Measurements from ENCODE around the gene FASTKD3.
A peak's percentile ranks its signal among the peaks of the same experiment; 100 is the strongest.
"Not testable (repeated sequence)": the region's sequence is repeated elsewhere in the genome, so short reads cannot be mapped to it uniquely, and the experiment has no call there.

FASTKD3 gene, protein sequence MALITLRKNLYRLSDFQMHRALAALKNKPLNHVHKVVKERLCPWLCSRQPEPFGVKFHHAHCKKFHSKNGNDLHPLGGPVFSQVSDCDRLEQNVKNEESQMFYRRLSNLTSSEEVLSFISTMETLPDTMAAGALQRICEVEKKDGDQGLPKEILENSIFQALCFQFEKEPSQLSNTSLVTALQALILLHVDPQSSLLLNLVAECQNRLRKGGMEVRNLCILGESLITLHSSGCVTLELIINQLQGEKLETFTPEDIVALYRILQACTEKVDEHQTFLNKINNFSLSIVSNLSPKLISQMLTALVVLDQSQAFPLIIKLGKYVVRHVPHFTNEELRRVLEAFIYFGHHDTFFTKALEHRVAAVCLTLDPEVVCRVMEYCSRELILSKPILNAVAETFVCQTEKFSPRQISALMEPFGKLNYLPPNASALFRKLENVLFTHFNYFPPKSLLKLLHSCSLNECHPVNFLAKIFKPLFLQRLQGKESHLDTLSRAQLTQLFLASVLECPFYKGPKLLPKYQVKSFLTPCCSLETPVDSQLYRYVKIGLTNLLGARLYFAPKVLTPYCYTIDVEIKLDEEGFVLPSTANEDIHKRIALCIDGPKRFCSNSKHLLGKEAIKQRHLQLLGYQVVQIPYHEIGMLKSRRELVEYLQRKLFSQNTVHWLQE

DNA sequence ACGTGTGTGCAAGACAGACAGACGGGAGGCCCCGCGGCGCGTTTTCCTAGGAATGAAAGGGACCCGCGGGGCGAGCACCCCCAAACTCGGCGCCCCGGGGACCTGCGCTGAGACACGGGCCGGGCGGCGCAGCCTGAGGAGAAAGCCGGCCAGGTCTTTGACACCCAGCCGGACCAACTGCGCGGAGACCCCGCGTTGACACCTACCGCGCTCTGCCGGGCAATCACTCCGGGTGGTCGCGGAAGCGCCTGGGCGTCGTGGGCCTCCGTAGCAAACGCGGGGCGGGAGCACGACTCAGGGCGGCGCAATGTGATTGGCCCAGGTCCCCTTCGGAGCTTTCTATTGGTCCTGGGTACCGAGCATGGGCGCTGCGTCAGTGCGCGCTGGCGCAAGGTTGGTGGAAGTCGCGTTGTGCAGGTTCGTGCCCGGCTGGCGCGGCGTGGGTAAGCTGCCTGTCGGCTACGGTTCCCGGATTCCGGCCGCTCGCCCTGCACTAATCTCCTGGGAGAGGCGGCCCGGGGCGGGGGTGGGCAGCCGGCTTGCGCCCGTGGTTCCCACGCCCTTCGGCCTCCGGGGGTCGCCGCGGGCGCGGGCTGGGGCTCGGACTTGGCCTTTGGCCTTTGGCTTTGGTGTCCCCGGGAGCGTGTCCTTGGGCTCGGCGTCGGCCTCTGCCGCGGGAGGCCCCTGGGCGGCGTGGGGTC, at the start of gene FASTKD3, which contains the start of gene MTRR:
FASTKD3 (minus strand) TSS at position 259 of the 701 bp plus-strand sequence. CDS start 948 bp downstream, outside the sequence.
MTRR (plus strand) TSS at position 376 of the 701 bp plus-strand sequence. CDS start 1,647 bp downstream, outside the sequence.
- DNase-seq (ENCODE audit: low spot score): peak; percentile 92

DNA sequence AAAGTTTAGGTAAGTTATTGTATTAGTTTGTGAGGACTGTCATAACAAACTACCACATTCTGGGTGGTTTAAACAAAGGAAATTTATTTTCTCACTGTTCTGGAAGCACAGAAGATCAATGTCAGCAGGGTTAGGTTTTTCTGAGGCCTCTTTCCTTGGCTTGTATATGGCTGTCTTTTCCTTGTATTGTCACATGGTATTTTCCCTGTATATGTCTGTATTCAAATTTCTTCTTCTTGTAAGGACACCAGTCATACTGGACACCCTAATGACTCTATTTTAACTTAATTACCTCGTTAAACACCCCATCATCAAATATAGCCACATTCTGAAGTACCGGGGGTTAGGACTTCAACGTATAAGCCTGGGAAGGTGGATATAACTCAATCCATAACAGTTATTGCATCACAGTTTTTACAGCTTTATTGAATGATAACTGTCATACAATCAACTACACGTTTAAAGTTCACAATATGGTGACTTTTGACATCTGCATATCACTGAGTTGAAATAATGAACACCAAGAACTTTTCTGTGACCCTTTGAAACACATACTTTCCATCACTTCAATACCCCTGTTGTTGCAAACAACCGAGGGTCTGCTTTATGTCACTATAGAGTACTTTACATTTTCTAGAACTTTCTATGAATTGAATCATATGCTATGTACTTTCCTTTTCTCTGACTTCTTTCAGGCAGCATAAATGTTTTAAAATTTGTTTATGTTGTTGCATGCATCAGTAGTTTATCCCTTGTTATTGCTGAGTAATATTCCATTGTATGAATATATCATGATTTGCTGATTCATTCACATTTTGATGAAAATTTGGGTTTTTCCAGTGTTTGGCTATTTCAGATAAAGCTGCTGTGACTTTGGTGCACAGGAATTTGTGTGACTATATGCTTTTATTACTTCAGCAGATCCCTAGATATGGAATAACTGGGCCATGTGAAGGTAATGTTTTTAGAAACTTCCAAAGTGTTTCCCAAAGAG, 48.6 kb upstream of the FASTKD3 start:
- DNase-seq (ENCODE audit: low spot score): no peak

DNA sequence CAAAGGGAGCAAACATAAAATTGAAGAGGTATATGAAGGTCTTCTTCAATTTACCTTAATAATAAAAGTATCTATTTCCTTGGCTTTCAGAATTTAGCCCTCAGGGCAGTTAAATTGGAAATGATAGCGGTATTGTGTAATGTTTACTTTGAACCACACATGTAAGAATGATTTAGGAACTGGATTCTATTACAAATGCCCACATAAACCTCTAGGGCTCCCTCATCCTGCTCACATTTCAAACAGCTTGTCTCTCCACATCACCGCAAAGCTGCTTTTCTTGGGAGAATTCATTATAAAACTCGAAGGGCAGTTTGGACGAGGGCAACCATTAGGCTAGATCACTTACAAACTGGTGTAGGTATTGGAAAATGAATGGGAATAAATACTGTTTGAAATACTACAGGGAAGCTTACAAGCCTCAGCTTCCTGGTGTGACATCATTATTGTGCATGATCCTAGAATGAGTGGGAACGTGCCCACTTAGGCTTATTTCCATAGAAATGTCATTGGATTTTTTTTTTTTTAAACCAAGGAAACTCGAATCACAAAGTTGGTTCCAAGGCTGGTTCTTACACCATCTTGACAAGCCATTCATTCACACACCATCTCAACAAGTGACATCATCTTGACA, 47.5 kb upstream of the FASTKD3 start:
- no peak for DNase-seq (ENCODE audit: low spot score)

DNA sequence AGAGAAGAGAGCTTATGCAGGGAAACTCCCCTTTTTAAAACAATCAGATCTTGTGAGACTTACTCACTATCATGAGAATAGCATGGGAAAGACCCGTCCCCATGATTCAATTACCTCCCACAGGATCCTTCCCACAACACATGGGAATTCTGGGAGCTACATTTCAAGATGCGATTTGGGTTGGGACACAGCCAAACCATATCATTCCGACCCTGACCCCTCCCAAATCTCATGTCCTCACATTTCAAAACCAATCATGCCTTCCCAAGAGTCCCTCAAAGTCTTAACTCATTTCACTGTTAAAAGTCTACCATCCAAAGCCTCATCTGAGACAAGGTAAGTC, 42.6 kb upstream of the FASTKD3 start:
- DNase-seq (ENCODE audit: low spot score): not testable (repeated sequence)

DNA sequence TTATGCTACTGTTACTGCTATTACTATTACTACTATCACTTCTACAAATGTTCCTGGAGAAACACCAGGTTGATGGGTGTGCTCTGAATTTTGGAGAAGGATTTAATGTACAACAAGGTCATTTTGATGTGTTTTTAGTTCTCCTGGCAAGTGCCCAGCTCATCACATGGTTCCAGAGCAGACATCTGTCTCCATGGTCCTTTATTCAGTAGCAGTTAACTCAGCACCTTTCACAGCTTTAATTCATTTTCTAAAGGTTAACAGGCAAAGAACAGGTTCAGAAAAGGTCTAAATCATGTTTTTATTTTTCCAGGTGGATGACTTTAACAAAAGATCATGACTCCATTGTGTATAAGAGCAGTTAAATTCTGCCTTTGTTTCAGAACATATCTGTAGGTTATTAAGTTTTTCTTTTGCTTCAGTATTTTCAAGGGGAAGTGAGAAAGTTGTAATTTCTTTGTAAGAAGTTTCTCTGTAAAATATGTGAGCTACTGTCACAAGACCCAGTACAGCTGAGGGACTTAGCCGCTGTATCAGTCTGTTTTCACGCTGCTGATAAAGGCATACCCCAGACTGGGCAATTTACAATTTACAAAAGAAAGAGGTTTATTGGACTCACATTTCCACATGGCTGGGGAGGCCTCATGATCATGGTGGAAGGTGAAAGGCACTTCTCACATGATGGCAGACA, 42.1 kb upstream of the FASTKD3 start:
- no peak for DNase-seq (ENCODE audit: low spot score)

DNA sequence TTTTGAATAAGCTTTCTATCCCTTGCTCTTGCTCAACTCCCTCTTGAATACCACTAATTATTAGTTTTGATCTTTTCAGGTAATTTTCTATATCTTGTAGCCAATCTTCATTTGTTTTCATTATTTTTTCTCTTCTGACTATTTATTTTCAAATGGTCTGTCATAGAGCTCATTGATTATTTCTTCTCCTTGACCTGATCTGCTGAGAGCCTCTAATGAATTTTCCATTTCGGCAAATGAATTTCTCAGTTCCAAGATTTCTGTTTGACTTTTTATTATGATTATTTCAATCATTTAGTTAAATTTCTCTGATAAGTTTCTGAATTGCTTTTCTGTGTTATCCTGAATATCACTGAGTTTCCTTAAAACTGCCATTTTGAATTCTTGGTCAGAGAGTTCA, 39.5 kb upstream of the FASTKD3 start:
- DNase-seq (ENCODE audit: low spot score): no peak

DNA sequence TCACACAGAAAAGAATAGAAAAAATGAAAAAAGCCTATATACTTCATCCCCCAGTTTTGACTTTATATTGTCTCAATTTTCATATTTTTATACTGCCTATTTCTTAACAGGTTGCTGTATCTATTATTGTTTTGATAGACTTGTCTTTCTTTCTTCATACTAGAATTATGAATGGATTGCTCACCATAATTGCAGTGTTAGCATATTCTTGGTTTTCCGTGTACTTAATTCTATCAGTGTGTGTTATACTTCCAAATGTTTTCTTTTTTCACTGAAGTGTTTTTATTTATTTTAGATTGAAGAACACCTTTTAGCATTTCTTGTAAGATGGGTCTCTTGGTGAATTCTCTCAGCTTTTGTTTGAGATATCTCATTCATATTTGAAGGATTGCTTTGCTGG, 38.8 kb upstream of the FASTKD3 start:
- DNase-seq (ENCODE audit: low spot score): no peak

DNA sequence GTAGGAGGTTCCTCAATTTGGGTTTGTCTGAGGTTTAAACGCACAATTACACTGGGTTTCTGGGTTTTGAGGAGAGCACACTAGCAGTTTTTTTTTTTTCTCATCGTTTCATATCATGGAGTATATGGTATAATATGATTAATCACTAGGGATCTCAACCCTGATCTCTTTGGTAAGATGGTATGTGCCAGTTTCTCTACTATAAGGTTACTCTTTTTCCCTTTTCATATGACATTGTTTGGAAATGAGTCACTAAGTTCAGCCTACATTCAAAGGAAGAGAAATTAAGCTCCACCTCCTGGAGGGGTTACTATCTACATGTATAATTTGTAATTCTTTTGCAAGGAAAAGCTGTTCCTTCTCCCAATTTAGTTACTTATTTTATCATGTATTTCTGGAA, 35.3 kb upstream of the FASTKD3 start:
- DNase-seq (ENCODE audit: low spot score): no peak

DNA sequence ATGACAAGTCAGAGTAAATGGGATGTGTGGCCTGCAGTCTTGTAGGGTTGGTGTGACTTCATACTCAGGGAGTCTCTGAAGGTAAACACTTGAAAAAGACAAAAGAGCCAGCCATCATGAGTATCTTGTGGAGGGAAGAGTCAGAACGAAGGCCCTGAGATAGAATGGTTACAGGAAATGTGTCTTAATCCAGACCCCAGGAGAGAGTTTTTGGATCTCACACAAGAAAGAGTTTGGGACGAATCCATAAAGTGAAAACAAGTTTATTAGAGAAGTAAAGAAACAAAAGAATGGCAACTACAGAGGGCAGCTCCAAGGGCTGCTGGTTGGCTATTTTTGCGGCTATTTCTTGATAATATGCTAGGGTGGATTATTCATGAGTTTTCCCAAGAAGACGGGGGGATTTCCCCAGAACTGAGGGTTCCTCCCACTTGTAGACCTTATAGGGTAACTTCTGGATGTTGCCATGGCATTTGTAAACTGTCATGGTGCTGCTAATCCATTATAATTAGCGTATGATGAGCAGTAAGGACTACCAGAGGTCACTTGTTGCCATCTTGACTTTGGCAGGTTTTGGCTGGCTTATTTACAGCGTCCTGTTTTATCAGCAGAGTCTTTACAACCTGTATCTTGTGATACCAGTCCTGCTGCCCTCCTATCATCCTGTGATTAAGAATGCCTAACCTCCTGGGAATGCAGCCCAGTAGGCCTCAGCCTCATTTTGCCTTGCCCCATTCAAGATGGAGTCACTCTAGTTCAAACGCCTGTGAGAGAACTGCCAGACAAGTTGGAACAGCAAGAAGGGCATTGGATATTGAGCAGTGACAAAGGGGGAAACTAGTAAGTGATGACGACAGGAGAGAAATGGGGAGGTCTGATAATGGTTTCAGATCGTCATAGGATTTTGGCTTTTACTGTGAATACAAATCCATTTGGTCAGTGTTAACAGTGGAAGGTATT, 34.1 kb upstream of the FASTKD3 start:
- DNase-seq (ENCODE audit: low spot score): no peak

DNA sequence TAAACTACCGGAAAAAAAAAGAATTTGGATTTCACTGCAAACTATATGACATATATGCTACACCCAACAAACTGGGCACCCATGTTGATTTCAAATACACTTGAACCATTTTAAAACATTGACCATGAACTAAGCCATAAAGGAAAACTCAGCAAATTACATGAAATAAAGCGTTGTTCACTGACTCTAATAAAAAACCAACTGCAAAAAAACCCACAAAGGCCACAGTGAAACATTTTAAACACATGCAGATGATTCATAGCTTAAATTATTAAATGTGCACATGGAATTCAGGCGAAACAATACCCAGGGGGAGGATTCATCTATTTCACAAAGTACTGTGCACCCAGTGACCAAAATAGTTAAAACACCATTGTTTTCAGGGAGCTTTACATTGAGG, 33.4 kb upstream of the FASTKD3 start:
- DNase-seq (ENCODE audit: low spot score): no peak

DNA sequence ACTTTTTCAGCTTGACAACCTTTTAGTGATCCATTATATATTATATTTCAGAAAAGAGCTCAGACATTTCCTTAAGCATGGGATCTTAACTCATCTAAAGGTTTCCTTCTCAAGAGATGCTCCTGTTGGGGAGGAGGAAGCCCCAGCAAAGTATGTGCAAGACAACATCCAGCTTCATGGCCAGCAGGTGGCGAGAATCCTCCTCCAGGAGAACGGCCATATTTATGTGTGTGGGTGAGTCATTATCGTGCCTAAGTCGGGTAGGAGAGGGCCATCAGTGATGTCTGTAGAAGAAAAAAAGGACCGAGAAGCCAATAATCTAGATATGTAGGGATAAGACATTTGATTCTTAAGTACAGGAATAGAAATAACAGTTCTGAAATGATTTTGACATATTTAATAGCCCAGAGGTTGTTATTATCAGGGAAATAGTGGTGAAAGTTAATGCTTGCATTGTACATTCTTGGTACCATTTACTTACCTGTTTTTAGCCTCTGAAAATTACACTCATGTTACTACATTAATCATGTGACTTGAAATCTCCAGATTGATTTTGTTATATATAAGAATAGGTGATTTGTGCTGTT, 28.3 kb upstream of the FASTKD3 start:
- DNase-seq (ENCODE audit: low spot score): no peak

DNA sequence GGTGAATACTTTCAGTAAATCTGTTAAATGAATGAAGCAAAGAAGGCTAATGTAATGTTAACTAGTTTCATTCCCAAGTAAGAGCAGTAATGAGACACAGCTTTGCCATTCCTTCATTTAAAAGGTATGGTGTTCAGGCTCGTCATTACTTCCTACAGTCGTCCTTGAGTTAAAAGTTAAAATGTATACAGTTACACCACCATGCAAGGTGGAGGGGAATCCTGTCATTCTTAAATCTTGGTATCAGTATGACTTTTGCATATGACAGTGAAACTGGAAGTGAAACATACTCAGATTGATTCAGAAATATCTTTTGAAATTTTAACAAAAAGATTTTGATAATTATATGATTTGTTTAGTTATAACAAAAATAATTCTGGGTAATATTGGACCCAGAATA, 26.0 kb upstream of the FASTKD3 start:
- no peak for DNase-seq (ENCODE audit: low spot score)

DNA sequence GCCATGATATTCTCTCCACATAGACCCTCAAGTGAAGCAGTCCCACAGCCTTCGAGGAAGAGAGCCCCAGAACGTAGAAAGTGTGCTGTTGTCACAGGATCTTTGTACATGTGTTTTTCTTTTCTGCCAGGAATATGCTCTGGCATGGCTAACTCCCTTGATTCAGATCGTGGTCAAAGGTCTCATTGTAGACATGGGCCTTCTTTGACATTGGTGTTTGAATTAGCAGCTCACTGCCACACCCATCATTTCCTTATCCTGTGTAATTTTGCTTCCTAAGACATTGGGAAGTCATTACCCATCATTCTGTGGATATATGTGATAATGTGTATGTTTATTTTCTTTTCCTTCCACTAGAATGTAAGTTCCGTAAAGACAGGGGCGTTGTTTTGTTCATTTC, 25.6 kb upstream of the FASTKD3 start:
- DNase-seq (ENCODE audit: low spot score): no peak

DNA sequence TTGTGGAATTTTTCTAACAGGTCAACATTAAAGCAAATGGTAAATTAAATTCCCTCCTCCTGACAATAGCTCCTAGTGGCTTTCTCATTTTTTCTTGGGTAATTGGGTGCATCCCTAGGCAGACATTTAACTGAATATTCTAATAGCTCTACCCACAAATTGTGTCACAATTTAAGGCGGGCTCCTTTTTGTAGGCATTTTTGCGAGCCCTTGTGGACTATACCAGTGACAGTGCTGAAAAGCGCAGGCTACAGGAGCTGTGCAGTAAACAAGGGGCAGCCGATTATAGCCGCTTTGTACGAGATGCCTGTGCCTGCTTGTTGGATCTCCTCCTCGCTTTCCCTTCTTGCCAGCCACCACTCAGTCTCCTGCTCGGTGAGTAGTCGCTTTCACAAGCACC, 20.1 kb upstream of the FASTKD3 start:
- no peak for DNase-seq (ENCODE audit: low spot score)

DNA sequence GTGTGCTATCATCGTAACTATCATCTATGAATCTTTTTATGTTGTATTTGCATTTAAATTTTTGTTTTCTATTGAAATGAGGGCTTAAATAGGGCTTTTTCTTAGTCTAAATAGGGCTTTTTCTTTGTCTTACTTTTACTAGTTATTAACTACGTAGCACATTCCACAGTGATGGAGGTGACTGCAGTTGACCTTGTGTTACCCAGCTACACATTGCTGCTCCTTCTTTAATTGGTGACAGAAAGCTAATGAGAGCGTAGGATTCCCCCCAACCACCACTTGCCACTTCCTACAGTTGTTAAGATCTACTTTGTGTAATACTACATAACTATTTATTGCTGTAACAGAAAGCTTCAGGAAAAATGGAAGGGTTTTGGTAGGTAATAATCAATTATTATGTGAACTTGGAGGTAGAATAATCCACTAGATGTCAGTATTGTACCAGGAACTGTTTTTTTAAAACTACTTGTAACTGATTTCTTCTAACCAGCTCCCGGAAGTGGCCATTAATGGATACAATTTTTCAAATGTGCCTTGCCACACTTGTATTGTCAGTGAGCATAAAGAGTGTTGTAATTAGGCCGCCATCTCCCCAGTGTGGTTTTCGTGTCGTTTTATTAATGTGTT, 18.1 kb upstream of the FASTKD3 start:
- DNase-seq (ENCODE audit: low spot score): peak; percentile 71

DNA sequence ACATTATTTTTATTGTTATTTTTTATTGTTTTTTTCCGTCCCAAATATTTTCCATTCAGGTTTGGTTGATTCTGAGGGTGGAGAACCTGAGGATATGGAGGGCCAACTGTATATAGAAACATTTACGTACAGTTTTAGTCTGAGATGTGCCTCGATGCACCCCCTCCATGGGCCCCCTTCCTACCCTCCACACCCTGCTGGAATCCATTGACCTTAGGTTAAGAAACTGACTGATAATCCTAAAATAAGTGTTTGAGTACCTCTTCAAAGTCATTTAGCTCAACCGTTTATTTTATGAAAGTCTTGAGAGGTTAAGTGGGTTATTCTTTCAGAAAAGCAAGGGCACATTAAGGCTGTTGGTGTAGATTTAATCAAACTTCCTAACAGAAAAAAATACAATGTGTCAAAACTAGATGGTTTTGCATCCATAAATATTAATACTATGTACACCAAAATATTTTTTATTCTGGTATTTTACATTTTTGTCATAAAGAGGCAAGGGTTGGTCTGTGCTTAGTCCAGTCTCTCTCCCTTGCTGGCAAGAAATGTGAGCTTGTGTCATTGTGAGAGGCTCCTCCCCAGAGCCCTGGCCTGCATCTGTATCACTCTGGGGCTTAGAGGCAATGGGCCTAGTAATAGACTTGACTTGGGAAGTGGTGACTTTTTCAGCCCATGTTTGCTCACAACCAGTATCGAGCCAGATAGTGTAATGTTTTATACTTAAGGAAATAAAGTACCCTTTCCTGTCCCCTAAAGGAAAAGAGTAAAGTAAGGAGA, 15.8 kb upstream of the FASTKD3 start:
- peak; percentile 89 for DNase-seq (ENCODE audit: low spot score)

DNA sequence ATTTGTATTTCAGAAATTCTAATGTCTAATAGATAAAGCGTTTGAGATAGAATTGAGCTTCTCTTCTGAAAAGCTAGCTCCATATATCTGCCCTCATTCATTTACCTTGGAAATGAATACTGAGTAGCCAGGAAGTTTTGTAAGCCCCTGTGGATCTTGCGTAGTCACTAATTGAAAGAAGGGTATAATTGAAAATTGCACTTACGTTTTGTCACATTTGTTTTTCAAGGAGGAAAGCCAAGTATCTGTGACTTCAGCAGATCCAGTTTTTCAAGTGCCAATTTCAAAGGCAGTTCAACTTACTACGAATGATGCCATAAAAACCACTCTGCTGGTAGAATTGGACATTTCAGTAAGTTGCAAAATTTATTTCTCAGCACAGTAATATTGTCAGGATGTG, 14.1 kb upstream of the FASTKD3 start:
- no peak for DNase-seq (ENCODE audit: low spot score)

DNA sequence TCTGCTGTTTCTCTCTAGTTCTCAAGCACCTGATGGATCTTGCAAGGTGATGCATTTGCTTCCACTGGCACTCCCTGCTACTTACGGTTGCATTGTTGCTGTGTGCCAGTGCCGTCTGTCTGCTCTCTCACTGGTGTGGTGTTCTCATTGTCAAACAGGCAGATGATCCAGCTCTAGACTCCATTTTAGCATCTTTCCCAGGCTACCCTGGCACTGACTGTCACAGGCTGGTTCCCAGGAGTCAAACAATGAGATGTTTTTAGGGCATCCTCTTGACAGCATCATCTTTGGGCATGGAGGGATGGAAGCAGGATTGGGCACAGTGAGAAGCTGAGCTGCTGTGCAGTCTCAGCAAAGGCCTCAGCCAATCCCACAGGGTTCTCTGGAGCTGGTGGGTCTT, 13.0 kb upstream of the FASTKD3 start:
- DNase-seq (ENCODE audit: low spot score): peak; percentile 91
